Measurements from ENCODE around the gene PDILT.

Gene PDILT

GRCh38 chr16:20401475-20402016 is 3.0 kb downstream of the PDILT start:
- Histone ChIP-seq H3K4me3 (ENCODE audit: low read length in 2 of 2) (no peak overlapping the region), H3K36me3 (ENCODE audit: control insufficient read depth in 2 of 2, insufficient read depth in 2 of 2, low read length in 2 of 2) (no peaks in the 10 kb centered on the region), H3K9ac (ENCODE audit: low read length in 2 of 2) (no peak overlapping the region), H3K9me3 (ENCODE audit: control insufficient read depth in 2 of 2, low read length in 2 of 2) (no peaks in the 10 kb centered on the region), H3K27me3 (ENCODE audit: control insufficient read depth in 1 of 2, insufficient read depth in 2 of 2, low read length in 2 of 2) (no peaks in the 10 kb centered on the region), H3K27ac (ENCODE audit: low read length) (no peak overlapping the region), H3K4me1 (ENCODE audit: control insufficient read depth, insufficient read depth, low read length) (no peaks in the 10 kb centered on the region)

GRCh38 chr16:20401066-20401465 is 3.5 kb downstream of the PDILT start:
- H3K27me3 ChIP-seq (ENCODE audit: control insufficient read depth in 1 of 2, insufficient read depth in 2 of 2, low read length in 2 of 2): no peaks in the 10 kb centered on the region
- H3K27ac ChIP-seq (ENCODE audit: low read length): no peak overlapping the region
- no peaks in the 10 kb centered on the region for H3K36me3 ChIP-seq (ENCODE audit: control insufficient read depth in 2 of 2, insufficient read depth in 2 of 2, low read length in 2 of 2)
- no peaks in the 10 kb centered on the region for H3K4me1 ChIP-seq (ENCODE audit: control insufficient read depth, insufficient read depth, low read length)
- H3K9ac ChIP-seq (ENCODE audit: low read length in 2 of 2): no peak overlapping the region
- no peak overlapping the region for H3K4me3 ChIP-seq (ENCODE audit: low read length in 2 of 2)
- H3K9me3 ChIP-seq (ENCODE audit: control insufficient read depth in 2 of 2, low read length in 2 of 2): no peaks in the 10 kb centered on the region

GRCh38 chr16:20399185-20399584 is 5.4 kb downstream of the PDILT start:
- no peak overlapping the region for H3K9ac ChIP-seq (ENCODE audit: low read length in 2 of 2)
- no peak overlapping the region for H3K27ac ChIP-seq (ENCODE audit: low read length)
- no peaks in the 10 kb centered on the region for H3K27me3 ChIP-seq (ENCODE audit: control insufficient read depth in 1 of 2, insufficient read depth in 2 of 2, low read length in 2 of 2)
- no peaks in the 10 kb centered on the region for H3K4me1 ChIP-seq (ENCODE audit: control insufficient read depth, insufficient read depth, low read length)
- no peaks in the 10 kb centered on the region for H3K36me3 ChIP-seq (ENCODE audit: control insufficient read depth in 2 of 2, insufficient read depth in 2 of 2, low read length in 2 of 2)
- no peaks in the 10 kb centered on the region for H3K9me3 ChIP-seq (ENCODE audit: control insufficient read depth in 2 of 2, low read length in 2 of 2)
- H3K4me3 ChIP-seq (ENCODE audit: low read length in 2 of 2): no peak overlapping the region

GRCh38 chr16:20398603-20399002 is 5.9 kb downstream of the PDILT start:
- H3K4me1 ChIP-seq (ENCODE audit: control insufficient read depth, insufficient read depth, low read length): peaks cover 3% of the 10 kb centered on the region
- H3K4me3 ChIP-seq (ENCODE audit: low read length in 2 of 2): no peak overlapping the region
- no peak overlapping the region for H3K9ac ChIP-seq (ENCODE audit: low read length in 2 of 2)
- H3K27me3 ChIP-seq (ENCODE audit: control insufficient read depth in 1 of 2, insufficient read depth in 2 of 2, low read length in 2 of 2): no peaks in the 10 kb centered on the region
- no peak overlapping the region for H3K27ac ChIP-seq (ENCODE audit: low read length)
- H3K36me3 ChIP-seq (ENCODE audit: control insufficient read depth in 2 of 2, insufficient read depth in 2 of 2, low read length in 2 of 2): no peaks in the 10 kb centered on the region
- H3K9me3 ChIP-seq (ENCODE audit: control insufficient read depth in 2 of 2, low read length in 2 of 2): no peaks in the 10 kb centered on the region

GRCh38 chr16:20397468-20398074 is 7.0 kb downstream of the PDILT start:
- Histone ChIP-seq H3K9ac (ENCODE audit: low read length in 2 of 2) (no peak overlapping the region), H3K36me3 (ENCODE audit: control insufficient read depth in 2 of 2, insufficient read depth in 2 of 2, low read length in 2 of 2) (no peaks in the 10 kb centered on the region), H3K4me3 (ENCODE audit: low read length in 2 of 2) (no peak overlapping the region), H3K27me3 (ENCODE audit: control insufficient read depth in 1 of 2, insufficient read depth in 2 of 2, low read length in 2 of 2) (no peaks in the 10 kb centered on the region), H3K27ac (ENCODE audit: low read length) (no peak overlapping the region), H3K9me3 (ENCODE audit: control insufficient read depth in 2 of 2, low read length in 2 of 2) (no peaks in the 10 kb centered on the region), H3K4me1 (ENCODE audit: control insufficient read depth, insufficient read depth, low read length) (peaks cover 3% of the 10 kb centered on the region)

- H3K27ac ChIP-seq (ENCODE audit: low read length): no peak overlapping the region
- no peak overlapping the region for H3K9ac ChIP-seq (ENCODE audit: low read length in 2 of 2)
- no peaks in the 10 kb centered on the region for H3K27me3 ChIP-seq (ENCODE audit: control insufficient read depth in 1 of 2, insufficient read depth in 2 of 2, low read length in 2 of 2)
- no peak overlapping the region for H3K4me3 ChIP-seq (ENCODE audit: low read length in 2 of 2)
- H3K36me3 ChIP-seq (ENCODE audit: control insufficient read depth in 2 of 2, insufficient read depth in 2 of 2, low read length in 2 of 2): no peaks in the 10 kb centered on the region
- H3K9me3 ChIP-seq (ENCODE audit: control insufficient read depth in 2 of 2, low read length in 2 of 2): no peaks in the 10 kb centered on the region
- H3K4me1 ChIP-seq (ENCODE audit: control insufficient read depth, insufficient read depth, low read length): peaks cover 3% of the 10 kb centered on the region
Measured at GRCh38 chr16:20396846-20397467, 7.6 kb downstream of the PDILT start.

- no peak overlapping the region for H3K9ac ChIP-seq (ENCODE audit: low read length in 2 of 2)
- no peak overlapping the region for H3K4me3 ChIP-seq (ENCODE audit: low read length in 2 of 2)
- peaks cover 3% of the 10 kb centered on the region for H3K4me1 ChIP-seq (ENCODE audit: control insufficient read depth, insufficient read depth, low read length)
- no peaks in the 10 kb centered on the region for H3K36me3 ChIP-seq (ENCODE audit: control insufficient read depth in 2 of 2, insufficient read depth in 2 of 2, low read length in 2 of 2)
- no peak overlapping the region for H3K27ac ChIP-seq (ENCODE audit: low read length)
- H3K9me3 ChIP-seq (ENCODE audit: control insufficient read depth in 2 of 2, low read length in 2 of 2): no peaks in the 10 kb centered on the region
- no peaks in the 10 kb centered on the region for H3K27me3 ChIP-seq (ENCODE audit: control insufficient read depth in 1 of 2, insufficient read depth in 2 of 2, low read length in 2 of 2)
Measured at GRCh38 chr16:20395946-20396345, 8.6 kb downstream of the PDILT start.

- H3K4me1 ChIP-seq (ENCODE audit: control insufficient read depth, insufficient read depth, low read length): peaks cover 3% of the 10 kb centered on the region
- H3K36me3 ChIP-seq (ENCODE audit: control insufficient read depth in 2 of 2, insufficient read depth in 2 of 2, low read length in 2 of 2): no peaks in the 10 kb centered on the region
- H3K9me3 ChIP-seq (ENCODE audit: control insufficient read depth in 2 of 2, low read length in 2 of 2): no peaks in the 10 kb centered on the region
- H3K27ac ChIP-seq (ENCODE audit: low read length): no peak overlapping the region
- no peaks in the 10 kb centered on the region for H3K27me3 ChIP-seq (ENCODE audit: control insufficient read depth in 1 of 2, insufficient read depth in 2 of 2, low read length in 2 of 2)
- no peak overlapping the region for H3K4me3 ChIP-seq (ENCODE audit: low read length in 2 of 2)
- H3K9ac ChIP-seq (ENCODE audit: low read length in 2 of 2): no peak overlapping the region
Measured at GRCh38 chr16:20393801-20394577, 10.5 kb downstream of the PDILT start.

GRCh38 chr16:20391045-20391444 is 13.5 kb downstream of the PDILT start:
- peaks cover 5% of the 10 kb centered on the region for H3K4me1 ChIP-seq (ENCODE audit: control insufficient read depth, insufficient read depth, low read length)
- H3K27ac ChIP-seq (ENCODE audit: low read length): no peak overlapping the region
- no peak overlapping the region for H3K9ac ChIP-seq (ENCODE audit: low read length in 2 of 2)
- H3K36me3 ChIP-seq (ENCODE audit: control insufficient read depth in 2 of 2, insufficient read depth in 2 of 2, low read length in 2 of 2): no peaks in the 10 kb centered on the region
- H3K27me3 ChIP-seq (ENCODE audit: control insufficient read depth in 1 of 2, insufficient read depth in 2 of 2, low read length in 2 of 2): peaks cover 0 to 6% of the 10 kb centered on the region in 2 donors
- no peak overlapping the region for H3K4me3 ChIP-seq (ENCODE audit: low read length in 2 of 2)
- H3K9me3 ChIP-seq (ENCODE audit: control insufficient read depth in 2 of 2, low read length in 2 of 2): no peaks in the 10 kb centered on the region

- Histone ChIP-seq H3K36me3 (ENCODE audit: control insufficient read depth in 2 of 2, insufficient read depth in 2 of 2, low read length in 2 of 2) (no peaks in the 10 kb centered on the region), H3K27me3 (ENCODE audit: control insufficient read depth in 1 of 2, insufficient read depth in 2 of 2, low read length in 2 of 2) (peaks cover 0 to 7% of the 10 kb centered on the region in 2 donors), H3K27ac (ENCODE audit: low read length) (no peak overlapping the region), H3K9ac (ENCODE audit: low read length in 2 of 2) (no peak overlapping the region), H3K9me3 (ENCODE audit: control insufficient read depth in 2 of 2, low read length in 2 of 2) (no peaks in the 10 kb centered on the region), H3K4me1 (ENCODE audit: control insufficient read depth, insufficient read depth, low read length) (peaks cover 5% of the 10 kb centered on the region), H3K4me3 (ENCODE audit: low read length in 2 of 2) (no peak overlapping the region)
Measured at GRCh38 chr16:20388854-20389253, 15.7 kb downstream of the PDILT start.

Data from stomach smooth muscle (tissue), 2 donors.